ENCODE measurements around the gene MSX2. TPM values are rescaled to one million over a fixed set of nuclear protein-coding genes. Genes with fewer than 3 reads are reported as not detected.
A peak's percentile ranks its signal among the peaks of the same experiment; 100 is the strongest.

MSX2 gene
- total RNA-seq, 1 donor from 2014 or later = 85.2 TPM

DNA sequence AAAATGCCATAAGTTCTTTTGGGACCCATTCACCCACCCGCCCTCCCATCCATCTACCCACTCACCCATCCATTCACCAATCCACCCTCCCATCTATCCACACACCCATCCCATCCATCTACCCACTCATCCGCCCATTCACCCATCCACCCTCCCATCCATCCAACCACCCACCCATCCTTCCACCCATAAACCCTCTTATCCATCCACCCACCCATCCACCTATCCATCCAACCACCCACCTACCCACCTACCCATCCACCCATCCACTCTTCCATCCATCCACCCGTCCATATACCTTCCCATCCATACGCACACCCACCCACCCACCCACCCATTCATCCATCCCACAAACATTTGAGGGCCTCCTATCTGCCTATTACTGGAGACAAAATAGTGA lies 43.3 kb downstream of the MSX2 start:
- no peak overlapping the region for H3K4me3 Mint-ChIP-seq
- H3K36me3 Mint-ChIP-seq = no peaks in the 10 kb centered on the region
- TF ChIP-seq, protein P1, sequence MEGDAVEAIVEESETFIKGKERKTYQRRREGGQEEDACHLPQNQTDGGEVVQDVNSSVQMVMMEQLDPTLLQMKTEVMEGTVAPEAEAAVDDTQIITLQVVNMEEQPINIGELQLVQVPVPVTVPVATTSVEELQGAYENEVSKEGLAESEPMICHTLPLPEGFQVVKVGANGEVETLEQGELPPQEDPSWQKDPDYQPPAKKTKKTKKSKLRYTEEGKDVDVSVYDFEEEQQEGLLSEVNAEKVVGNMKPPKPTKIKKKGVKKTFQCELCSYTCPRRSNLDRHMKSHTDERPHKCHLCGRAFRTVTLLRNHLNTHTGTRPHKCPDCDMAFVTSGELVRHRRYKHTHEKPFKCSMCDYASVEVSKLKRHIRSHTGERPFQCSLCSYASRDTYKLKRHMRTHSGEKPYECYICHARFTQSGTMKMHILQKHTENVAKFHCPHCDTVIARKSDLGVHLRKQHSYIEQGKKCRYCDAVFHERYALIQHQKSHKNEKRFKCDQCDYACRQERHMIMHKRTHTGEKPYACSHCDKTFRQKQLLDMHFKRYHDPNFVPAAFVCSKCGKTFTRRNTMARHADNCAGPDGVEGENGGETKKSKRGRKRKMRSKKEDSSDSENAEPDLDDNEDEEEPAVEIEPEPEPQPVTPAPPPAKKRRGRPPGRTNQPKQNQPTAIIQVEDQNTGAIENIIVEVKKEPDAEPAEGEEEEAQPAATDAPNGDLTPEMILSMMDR (IDR thresholded peaks at IDR 0.05; ENCODE audit: unreplicated experiment) = no peak
- DNase-seq (ENCODE audit: low spot score in 2 of 2, unreplicated experiment in 2 of 2) = no peak
- no peaks in the 10 kb centered on the region for H3K27me3 Mint-ChIP-seq (ENCODE audit: low read depth)
- H3K4me1 Mint-ChIP-seq = no peaks in the 10 kb centered on the region
- H3K9me3 Mint-ChIP-seq = peaks cover 6% of the 10 kb centered on the region
- H3K27ac Mint-ChIP-seq = no peak overlapping the region

DNA sequence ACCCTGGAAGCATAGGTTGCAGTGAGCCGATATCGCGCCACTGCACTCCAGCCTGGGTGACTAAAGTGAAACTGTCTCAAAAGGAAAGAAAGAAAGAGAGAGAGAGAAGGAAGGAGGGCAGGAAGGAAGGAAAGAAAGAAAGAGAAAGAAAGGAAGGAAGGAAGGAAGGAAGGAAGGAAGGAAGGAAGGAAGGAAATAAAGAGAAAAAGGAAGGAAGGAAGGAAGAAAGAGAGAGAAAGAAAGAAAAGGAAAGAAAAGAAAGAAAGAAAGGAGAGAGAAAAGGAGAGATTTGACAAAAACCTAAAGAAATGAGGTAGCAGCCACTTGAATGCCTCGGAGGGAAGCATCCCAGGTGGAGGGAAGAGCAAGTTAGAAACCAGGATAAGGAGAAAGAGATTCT lies 44.6 kb downstream of the MSX2 start:
- H3K4me1 Mint-ChIP-seq = no peaks in the 10 kb centered on the region
- peaks cover 6% of the 10 kb centered on the region for H3K9me3 Mint-ChIP-seq

DNA sequence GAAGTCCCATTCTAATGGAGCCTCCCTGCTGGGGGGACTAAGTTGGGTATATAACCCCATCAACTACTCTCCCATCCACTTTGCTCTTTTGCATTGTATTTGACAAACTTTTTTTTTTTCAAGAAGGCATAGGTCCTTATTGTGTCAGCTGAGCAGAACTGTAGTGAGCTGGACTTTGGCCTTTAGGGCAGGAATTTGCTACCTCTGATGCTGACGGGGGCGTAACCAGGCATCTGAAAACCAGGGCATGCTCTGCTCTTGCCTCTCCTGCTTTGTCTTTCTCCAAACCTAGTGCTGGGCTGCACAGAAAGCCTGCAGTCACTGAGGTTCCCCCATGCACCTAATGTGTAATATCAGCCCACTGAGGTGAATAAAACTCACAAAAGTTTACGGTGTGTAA lies 49.0 kb downstream of the MSX2 start:
- Mint-ChIP-seq H3K4me1 (peaks cover 15% of the 10 kb centered on the region), H3K4me3 (no peak overlapping the region), H3K9me3 (peaks cover 6% of the 10 kb centered on the region), H3K27ac (no peak overlapping the region), H3K27me3 (ENCODE audit: low read depth) (no peaks in the 10 kb centered on the region), H3K36me3 (no peaks in the 10 kb centered on the region)
- TF ChIP-seq, protein P1 (IDR thresholded peaks at IDR 0.05; ENCODE audit: unreplicated experiment) = no peak
- DNase-seq (ENCODE audit: low spot score in 2 of 2, unreplicated experiment in 2 of 2) = no peak

More for the DNA sequence above, 44.6 kb downstream of the MSX2 start:
- Mint-ChIP-seq H3K27ac (no peak overlapping the region), H3K27me3 (ENCODE audit: low read depth) (no peaks in the 10 kb centered on the region), H3K36me3 (no peaks in the 10 kb centered on the region), H3K4me3 (no peak overlapping the region)
- TF ChIP-seq, protein P1 (IDR thresholded peaks at IDR 0.05; ENCODE audit: unreplicated experiment) = no peak
- no peak for DNase-seq (ENCODE audit: low spot score in 2 of 2, unreplicated experiment in 2 of 2)

DNA sequence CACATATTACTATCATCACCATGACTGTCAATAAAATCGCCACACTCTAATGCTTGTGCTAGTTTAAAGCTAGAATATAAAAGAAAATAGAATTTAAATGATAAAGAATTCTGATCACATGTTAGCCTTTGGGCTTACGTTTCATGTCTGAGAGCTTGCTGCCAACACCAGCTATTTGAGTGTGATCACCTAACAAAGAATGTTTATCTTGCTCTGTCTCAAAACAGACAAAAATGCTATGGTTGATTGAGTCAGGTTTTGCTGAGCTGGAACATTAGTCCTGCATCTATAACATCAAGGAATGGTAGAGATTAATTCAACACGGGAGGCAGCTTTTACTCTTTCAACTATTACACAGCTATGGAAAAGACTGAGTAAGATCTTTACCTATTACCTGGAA lies 50.7 kb downstream of the MSX2 start:
- TF ChIP-seq, protein P1 (IDR thresholded peaks at IDR 0.05; ENCODE audit: unreplicated experiment) = no peak
- no peaks in the 10 kb centered on the region for H3K36me3 Mint-ChIP-seq
- H3K4me1 Mint-ChIP-seq = peaks cover 15% of the 10 kb centered on the region
- H3K9me3 Mint-ChIP-seq = peaks cover 6% of the 10 kb centered on the region
- no peak for DNase-seq (ENCODE audit: low spot score in 2 of 2, unreplicated experiment in 2 of 2)
- no peaks in the 10 kb centered on the region for H3K27me3 Mint-ChIP-seq (ENCODE audit: low read depth)
- H3K27ac Mint-ChIP-seq = no peak overlapping the region
- no peak overlapping the region for H3K4me3 Mint-ChIP-seq

DNA sequence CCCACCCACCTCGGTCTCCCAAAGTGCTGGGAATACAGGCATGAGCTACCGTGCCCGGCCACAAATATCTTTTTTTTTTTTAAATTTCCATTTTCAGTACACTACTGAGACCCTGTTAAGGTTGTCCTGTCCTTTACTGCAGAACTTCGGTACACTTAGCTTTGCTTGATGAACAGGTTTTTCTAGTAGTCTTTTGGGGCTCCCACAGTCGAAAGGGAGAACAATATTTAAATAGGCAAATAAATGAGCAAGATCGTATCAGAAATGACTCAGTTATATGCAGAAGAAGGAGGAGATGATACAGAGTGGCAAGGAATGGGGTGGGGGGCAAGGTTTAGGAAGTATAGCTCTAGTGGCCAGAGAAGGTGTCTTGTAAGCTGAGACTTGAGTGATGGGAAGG lies 52.7 kb downstream of the MSX2 start:
- peaks cover 8% of the 10 kb centered on the region for H3K9me3 Mint-ChIP-seq
- H3K4me3 Mint-ChIP-seq = no peak overlapping the region
- DNase-seq (ENCODE audit: low spot score in 2 of 2, unreplicated experiment in 2 of 2) = no peak
- TF ChIP-seq, protein P1 (IDR thresholded peaks at IDR 0.05; ENCODE audit: unreplicated experiment) = no peak
- peaks cover 15% of the 10 kb centered on the region for H3K4me1 Mint-ChIP-seq
- peaks cover 2% of the 10 kb centered on the region for H3K36me3 Mint-ChIP-seq
- peak overlapping the region; percentile 18 for H3K27ac Mint-ChIP-seq
- H3K27me3 Mint-ChIP-seq (ENCODE audit: low read depth) = no peaks in the 10 kb centered on the region

GRCh38 chr5:174777583-174777982 lies 53.2 kb downstream of the MSX2 start:
- Mint-ChIP-seq H3K9me3 (peaks cover 6% of the 10 kb centered on the region), H3K27ac (peak overlapping the region; percentile 18), H3K4me1 (peaks cover 15% of the 10 kb centered on the region), H3K4me3 (no peak overlapping the region), H3K36me3 (peaks cover 2% of the 10 kb centered on the region), H3K27me3 (ENCODE audit: low read depth) (no peaks in the 10 kb centered on the region)
- TF ChIP-seq, protein P1 (IDR thresholded peaks at IDR 0.05; ENCODE audit: unreplicated experiment) = no peak
- DNase-seq (ENCODE audit: low spot score in 2 of 2, unreplicated experiment in 2 of 2) = no peak

Data from mesothelial cell of epicardium (in vitro differentiated cells).